Measurements from ENCODE around the gene RARA.

RARA gene

GRCh38 chr17:40309031-40309948, at the start of gene RARA:
RARA (plus strand) TSS chr17:40309180; CDS start chr17:40331219, 22,039 bp downstream.
- Mint-ChIP-seq H3K9me3 (no peaks in the 10 kb centered on the region), H3K27me3 (no peaks in the 10 kb centered on the region), H3K4me3 (no peak within 1 kb of the TSS), H3K27ac (no peak within 1 kb of the TSS), H3K36me3 (no peaks in the 10 kb centered on the region), H3K4me1 (peaks cover 24% of the 10 kb centered on the region)

- H3K9me3 Mint-ChIP-seq: no peaks in the 10 kb centered on the region
- no peaks in the 10 kb centered on the region for H3K27me3 Mint-ChIP-seq
- no peak overlapping the region for H3K4me3 Mint-ChIP-seq
- H3K27ac Mint-ChIP-seq: no peak overlapping the region
- peaks cover 16% of the 10 kb centered on the region for H3K4me1 Mint-ChIP-seq
- peaks cover 13% of the 10 kb centered on the region for H3K36me3 Mint-ChIP-seq
Observed at GRCh38 chr17:40259505-40259904, 49.5 kb upstream of the RARA start.

GRCh38 chr17:40260528-40260927, 48.5 kb upstream of the RARA start:
- H3K4me3 Mint-ChIP-seq: no peak overlapping the region
- H3K4me1 Mint-ChIP-seq: peaks cover 16% of the 10 kb centered on the region
- H3K27ac Mint-ChIP-seq: no peak overlapping the region
- H3K27me3 Mint-ChIP-seq: no peaks in the 10 kb centered on the region
- peaks cover 15% of the 10 kb centered on the region for H3K36me3 Mint-ChIP-seq
- no peaks in the 10 kb centered on the region for H3K9me3 Mint-ChIP-seq

GRCh38 chr17:40264458-40265185, 44.4 kb upstream of the RARA start:
- peaks cover 8% of the 10 kb centered on the region for H3K4me1 Mint-ChIP-seq
- H3K36me3 Mint-ChIP-seq: peaks cover 8% of the 10 kb centered on the region
- no peaks in the 10 kb centered on the region for H3K9me3 Mint-ChIP-seq
- H3K27ac Mint-ChIP-seq: no peak overlapping the region
- no peak overlapping the region for H3K4me3 Mint-ChIP-seq
- no peaks in the 10 kb centered on the region for H3K27me3 Mint-ChIP-seq

GRCh38 chr17:40265337-40265736, 43.6 kb upstream of the RARA start:
- no peaks in the 10 kb centered on the region for H3K27me3 Mint-ChIP-seq
- H3K4me3 Mint-ChIP-seq: no peak overlapping the region
- peaks cover 8% of the 10 kb centered on the region for H3K36me3 Mint-ChIP-seq
- peaks cover 8% of the 10 kb centered on the region for H3K4me1 Mint-ChIP-seq
- no peaks in the 10 kb centered on the region for H3K9me3 Mint-ChIP-seq
- H3K27ac Mint-ChIP-seq: no peak overlapping the region

GRCh38 chr17:40266882-40267281, 42.1 kb upstream of the RARA start:
- Mint-ChIP-seq H3K27ac (no peak overlapping the region), H3K9me3 (no peaks in the 10 kb centered on the region), H3K4me1 (peaks cover 8% of the 10 kb centered on the region), H3K36me3 (peaks cover 8% of the 10 kb centered on the region), H3K4me3 (no peak overlapping the region), H3K27me3 (no peaks in the 10 kb centered on the region)

GRCh38 chr17:40268141-40268712, 40.8 kb upstream of the RARA start:
- Mint-ChIP-seq H3K4me1 (no peaks in the 10 kb centered on the region), H3K4me3 (no peak overlapping the region), H3K27ac (no peak overlapping the region), H3K27me3 (no peaks in the 10 kb centered on the region), H3K36me3 (peaks cover 4% of the 10 kb centered on the region), H3K9me3 (no peaks in the 10 kb centered on the region)

- H3K36me3 Mint-ChIP-seq: peaks cover 5% of the 10 kb centered on the region
- no peak overlapping the region for H3K27ac Mint-ChIP-seq
Observed at GRCh38 chr17:40278414-40278813, 30.6 kb upstream of the RARA start.

GRCh38 chr17:40279402-40279801, 29.6 kb upstream of the RARA start:
- Mint-ChIP-seq H3K27me3 (no peaks in the 10 kb centered on the region), H3K4me1 (peaks cover 20% of the 10 kb centered on the region), H3K36me3 (peaks cover 5% of the 10 kb centered on the region), H3K4me3 (no peak overlapping the region), H3K27ac (no peak overlapping the region), H3K9me3 (no peaks in the 10 kb centered on the region)

More at GRCh38 chr17:40278414-40278813, 30.6 kb upstream of the RARA start:
- no peaks in the 10 kb centered on the region for H3K9me3 Mint-ChIP-seq
- H3K4me3 Mint-ChIP-seq: no peak overlapping the region
- H3K4me1 Mint-ChIP-seq: peaks cover 10% of the 10 kb centered on the region
- H3K27me3 Mint-ChIP-seq: no peaks in the 10 kb centered on the region

GRCh38 chr17:40281663-40282062, 27.3 kb upstream of the RARA start:
- H3K9me3 Mint-ChIP-seq: no peaks in the 10 kb centered on the region
- H3K27me3 Mint-ChIP-seq: no peaks in the 10 kb centered on the region
- no peak overlapping the region for H3K4me3 Mint-ChIP-seq
- peaks cover 5% of the 10 kb centered on the region for H3K36me3 Mint-ChIP-seq
- H3K27ac Mint-ChIP-seq: no peak overlapping the region
- H3K4me1 Mint-ChIP-seq: peaks cover 25% of the 10 kb centered on the region

GRCh38 chr17:40283662-40284061, 25.3 kb upstream of the RARA start:
- H3K27ac Mint-ChIP-seq: peak overlapping the region; percentile 96
- no peaks in the 10 kb centered on the region for H3K9me3 Mint-ChIP-seq
- H3K27me3 Mint-ChIP-seq: no peaks in the 10 kb centered on the region
- H3K36me3 Mint-ChIP-seq: peaks cover 5% of the 10 kb centered on the region
- peak overlapping the region; percentile 5 for H3K4me3 Mint-ChIP-seq
- H3K4me1 Mint-ChIP-seq: peaks cover 40% of the 10 kb centered on the region

GRCh38 chr17:40284085-40284713, 24.8 kb upstream of the RARA start:
- Mint-ChIP-seq H3K4me3 (peak overlapping the region; percentile 59), H3K4me1 (peaks cover 43% of the 10 kb centered on the region), H3K9me3 (no peaks in the 10 kb centered on the region), H3K36me3 (peaks cover 5% of the 10 kb centered on the region), H3K27me3 (no peaks in the 10 kb centered on the region), H3K27ac (peak overlapping the region; percentile 96)

GRCh38 chr17:40286473-40286872, 22.5 kb upstream of the RARA start:
- H3K36me3 Mint-ChIP-seq: peaks cover 5% of the 10 kb centered on the region
- peak overlapping the region; percentile 51 for H3K27ac Mint-ChIP-seq
- no peak overlapping the region for H3K4me3 Mint-ChIP-seq
- H3K4me1 Mint-ChIP-seq: peaks cover 54% of the 10 kb centered on the region
- no peaks in the 10 kb centered on the region for H3K9me3 Mint-ChIP-seq
- H3K27me3 Mint-ChIP-seq: no peaks in the 10 kb centered on the region

- H3K36me3 Mint-ChIP-seq: peaks cover 4% of the 10 kb centered on the region
- peak overlapping the region; percentile 97 for H3K27ac Mint-ChIP-seq
- no peaks in the 10 kb centered on the region for H3K9me3 Mint-ChIP-seq
- no peaks in the 10 kb centered on the region for H3K27me3 Mint-ChIP-seq
- H3K4me1 Mint-ChIP-seq: peaks cover 52% of the 10 kb centered on the region
- peak overlapping the region; percentile 99 for H3K4me3 Mint-ChIP-seq
Observed at GRCh38 chr17:40287159-40287493, 21.9 kb upstream of the RARA start.

GRCh38 chr17:40287494-40288369, 21.2 kb upstream of the RARA start, which contains the start of gene CDC6:
CDC6 (plus strand) TSS chr17:40287879; CDS start chr17:40289421, 1,542 bp downstream.
- H3K36me3 Mint-ChIP-seq: peaks cover 4% of the 10 kb centered on the region
- no peaks in the 10 kb centered on the region for H3K27me3 Mint-ChIP-seq
- H3K9me3 Mint-ChIP-seq: no peaks in the 10 kb centered on the region
- peaks cover 46% of the 10 kb centered on the region for H3K4me1 Mint-ChIP-seq
- peak within 1 kb of the TSS; percentile 99 for H3K4me3 Mint-ChIP-seq
- H3K27ac Mint-ChIP-seq: peak within 1 kb of the TSS; percentile 97

All from activated naive CD4-positive, alpha-beta T cell treated with anti-CD3 and anti-CD28 coated beads, Interleukin-2, amount 50 U/mL, for 24 hours (primary cell).